Right lobe of liver (tissue), 6 donors: ENCODE results near the gene POFUT2. TPM values are rescaled to one million over a fixed set of nuclear protein-coding genes. Genes with fewer than 3 reads are reported as not detected.

Experiments used
- ATAC-seq, 4 donors: fragments of 200-7000 bp; cut with Tn5 transposase; one replicate each; pipeline ENCODE4 v1.9.1; 2020; ENCODE audit warnings: mild to moderate bottlenecking in 4 of 4, moderate library complexity in 4 of 4
- DNase-seq, 3 donors: peaks; one replicate each; pipeline ENCODE4 v3.0.0-alpha.2; 2020
- H3K27ac ChIP-seq, 3 donors: fragments of 200-600 bp; one replicate each; pipeline ENCODE4 v1.8.0; 2022
- H3K27me3 ChIP-seq, 2 donors: fragments of 200-600 bp; one replicate each; pipeline ENCODE4 v1.8.0; 2022
- H3K36me3 ChIP-seq, 4 donors: fragments of 200-600 bp; sonication (generic) in 1 of 4; one replicate each; pipeline versions ENCODE4 v1.5.1 to v1.8.0; 2017 to 2022; ENCODE audit warnings: control low read depth in 1 of 4
- H3K4me1 ChIP-seq, 4 donors: fragments of 200-600 bp; sonication (generic) in 1 of 4; one replicate each; pipeline versions ENCODE4 v1.5.1 to v1.8.0; 2017 to 2022; ENCODE audit warnings: control low read depth in 1 of 4
- H3K4me3 ChIP-seq, 3 donors: fragments of 200-600 bp; one replicate each; pipeline ENCODE4 v1.8.0; 2022
- H3K9me3 ChIP-seq, 4 donors: fragments of 200-600 bp; sonication (generic) in 1 of 4; one replicate each; pipeline versions ENCODE4 v1.5.1 to v1.8.0; 2017 to 2022; ENCODE audit warnings: control low read depth in 1 of 4
- CTCF ChIP-seq, 4 donors: fragments of 200-600 bp in 3 of 4; fragments of 450-650 bp in 1 of 4; IDR thresholded peaks; one replicate each; pipeline versions ENCODE4 v1.5.1 to v1.8.0; 2016 to 2022; ENCODE audit warnings: antibody characterized with exemption in 4 of 4, mild to moderate bottlenecking in 2 of 4
- POLR2A ChIP-seq: fragments of 450-650 bp; IDR thresholded peaks from one replicate; pipeline ENCODE4 v1.6.1; 2017; ENCODE audit warnings: antibody characterized with exemption, mild to moderate bottlenecking
- WGBS: methylation state at CpG from one replicate; pipeline ENCODE4 v1.1.6; 2018; ENCODE audit warnings: low coverage, low lambda C conversion rate; ENCODE audit not compliant: insufficient coverage; ENCODE audit errors: missing lambda C conversion rate; 5-methylcytosine and 5-hydroxymethylcytosine counted together
- intact Hi-C, 2 donors: fragments of 100-400 bp; cut with DNase I; formaldehyde crosslinking; loops; one replicate each; pipeline versions ENCODE4 v1.11.2 to v1.14.1; 2022
- total RNA-seq, 6 experiments: library from RNA; depleted of rRNA in 2 of 6; stranded (reverse); fragments of >200 nt in 2 of 6; fragmentation: NEBNext Ultra II Directional in 3 of 6; extraction: Animal tissue kit (Norgen Biotek cat#: 25700) in 3 of 6; gene quantifications; one replicate each; pipeline versions ENCODE4 v1.1.0 to v1.2.4, GENCODE V29; 2016 to 2023
- donor health status: DM: no; HTN: yes; CAD: no.
- donor health status: DM: no; HTN: no; CAD: no.
- donor health status: DM: no; HTN: no; CAD: no.
- donor health status: DM: no; HTN: yes; CAD: no.
- donor health status: DM: no; HTN: yes; CAD: no.

Gene POFUT2
- total RNA-seq, 6 experiments from 2014 or later = 10.5 to 22.0 (median 13.7) TPM

- WGBS = 49% methylated on average over 4 of the region's 14 CpGs
- Histone ChIP-seq H3K27ac (no peak overlapping the region), H3K27me3 (no peaks in the 10 kb centered on the region), H3K4me3 (no peak overlapping the region), H3K36me3 (no peaks in the 10 kb centered on the region), H3K9me3 (no peaks in the 10 kb centered on the region), H3K4me1 (peaks cover 0 to 5% (median 2%) of the 10 kb centered on the region in 4 donors)
- no peak for TF ChIP-seq CTCF (IDR thresholded peaks at IDR 0.05)
- no peak for TF ChIP-seq POLR2A
- DNase-seq = peak in 1 of 3 donors; percentile 45
- intact Hi-C loops = loop anchor here in 1 of 2 donors (10.0 kb wide), 1 partner anchor 70 kb away; the partner anchor contains the start of gene COL18A1
- no peak for ATAC-seq
Measured at GRCh38 chr21:45335151-45335760, 47.6 kb upstream of the POFUT2 start.

- Histone ChIP-seq H3K4me3 (no peak overlapping the region), H3K9me3 (no peaks in the 10 kb centered on the region), H3K27ac (no peak overlapping the region), H3K27me3 (no peaks in the 10 kb centered on the region), H3K36me3 (no peaks in the 10 kb centered on the region), H3K4me1 (peaks cover 0 to 11% (median 4%) of the 10 kb centered on the region in 4 donors)
- peak in 1 of 3 donors; percentile 43 for DNase-seq
- intact Hi-C loops = loop anchor here in 1 of 2 donors (10.0 kb wide), 1 partner anchor 70 kb away; the partner anchor contains the start of gene COL18A1
- WGBS = 72% methylated on average over 3 of the region's 9 CpGs
- ATAC-seq = no peak
- TF ChIP-seq CTCF (IDR thresholded peaks at IDR 0.05) = no peak
- no peak for TF ChIP-seq POLR2A
Measured at GRCh38 chr21:45334591-45335081, 46.9 kb upstream of the POFUT2 start.

GRCh38 chr21:45334134-45334533 is 46.4 kb upstream of the POFUT2 start:
- intact Hi-C loops = loop anchor here in 1 of 2 donors (10.0 kb wide), 1 partner anchor 71 kb away; the partner anchor contains the start of gene COL18A1
- peaks cover 0 to 16% (median 6%) of the 10 kb centered on the region in 4 donors for H3K4me1 ChIP-seq
- no peaks in the 10 kb centered on the region for H3K9me3 ChIP-seq
- 94% methylated on average over 8 of the region's 8 CpGs for WGBS
- ATAC-seq (no peak), DNase-seq (peak in 1 of 3 donors; percentile 12)
- no peak overlapping the region for H3K4me3 ChIP-seq
- H3K27me3 ChIP-seq = no peaks in the 10 kb centered on the region
- no peak for TF ChIP-seq POLR2A
- no peak for TF ChIP-seq CTCF (IDR thresholded peaks at IDR 0.05)
- no peak overlapping the region for H3K27ac ChIP-seq
- H3K36me3 ChIP-seq = no peaks in the 10 kb centered on the region

- DNase-seq (peak in 1 of 3 donors; percentile 47), ATAC-seq (no peak)
- intact Hi-C loops = loop anchor here in 1 of 2 donors (10.0 kb wide), 1 partner anchor 71 kb away; the partner anchor contains the start of gene COL18A1
- peaks cover 0 to 21% (median 8%) of the 10 kb centered on the region in 4 donors for H3K4me1 ChIP-seq
- no peak for TF ChIP-seq CTCF (IDR thresholded peaks at IDR 0.05)
- TF ChIP-seq POLR2A = no peak
- no peak overlapping the region for H3K27ac ChIP-seq
- H3K4me3 ChIP-seq = no peak overlapping the region
- H3K27me3 ChIP-seq = no peaks in the 10 kb centered on the region
- H3K9me3 ChIP-seq = no peaks in the 10 kb centered on the region
- WGBS = 85% methylated on average over 11 of the region's 18 CpGs
- H3K36me3 ChIP-seq = no peaks in the 10 kb centered on the region
Measured at GRCh38 chr21:45333583-45334121, 46.0 kb upstream of the POFUT2 start.
